Central memory CD4-positive, alpha-beta T cell (primary cell): ENCODE measurements around the gene OLFML2A.
"Not testable (repeated sequence)": the region's sequence is repeated elsewhere in the genome, so short reads cannot be mapped to it uniquely, and the experiment has no call there.

Experiments
- DNase-seq: peaks from one replicate; pipeline ENCODE4 v3.0.0; 2022

Gene OLFML2A

GRCh38 chr9:124761710-124762109, 15.2 kb upstream of the OLFML2A start:
- DNase-seq = no peak

GRCh38 chr9:124762633-124763032, 14.3 kb upstream of the OLFML2A start:
- no peak for DNase-seq

GRCh38 chr9:124764774-124765438, 12.0 kb upstream of the OLFML2A start:
- DNase-seq = no peak

GRCh38 chr9:124765439-124765835, 11.5 kb upstream of the OLFML2A start:
- DNase-seq = no peak

- DNase-seq = no peak
These were observed 10.6 kb upstream of the OLFML2A start for GRCh38 chr9:124766326-124766725.

GRCh38 chr9:124766815-124767554, 9.9 kb upstream of the OLFML2A start:
- DNase-seq = no peak

- DNase-seq = no peak
These were observed 9.1 kb upstream of the OLFML2A start for GRCh38 chr9:124767821-124768220.

GRCh38 chr9:124768334-124768733, 8.6 kb upstream of the OLFML2A start:
- no peak for DNase-seq

- no peak for DNase-seq
These were observed 8.0 kb upstream of the OLFML2A start for GRCh38 chr9:124768750-124769548.

- DNase-seq = no peak
These were observed 7.2 kb upstream of the OLFML2A start for GRCh38 chr9:124769549-124770358.

- no peak for DNase-seq
These were observed 6.4 kb upstream of the OLFML2A start for GRCh38 chr9:124770359-124771020.

GRCh38 chr9:124771021-124771866, 5.7 kb upstream of the OLFML2A start, which contains the start of gene NR6A1:
TSS of gene NR6A1 (minus strand) at chr9:124771311.
- peak; percentile 91 for DNase-seq

GRCh38 chr9:124771867-124772679, 4.9 kb upstream of the OLFML2A start:
- DNase-seq = no peak

- not testable (repeated sequence) for DNase-seq
These were observed 4.1 kb upstream of the OLFML2A start for GRCh38 chr9:124772877-124773276.

- no peak for DNase-seq
These were observed 3.3 kb upstream of the OLFML2A start for GRCh38 chr9:124773473-124774128.

- peak; percentile 75 for DNase-seq
These were observed 2.6 kb upstream of the OLFML2A start for GRCh38 chr9:124774129-124774978.

- no peak for DNase-seq
These were observed 347 bp upstream of the OLFML2A start for GRCh38 chr9:124776618-124776953.

GRCh38 chr9:124778575-124779367, 1.8 kb downstream of the OLFML2A start:
- DNase-seq = no peak
